COR-L47 (cell line): ENCODE results near the gene ANXA2.
A peak's percentile ranks its signal among the peaks of the same experiment; 100 is the strongest.

Source experiments
- DNase-seq: peaks from one replicate; lab custom pipeline; 2025; lab: John Stamatoyannopoulos, UW

Gene ANXA2

DNA sequence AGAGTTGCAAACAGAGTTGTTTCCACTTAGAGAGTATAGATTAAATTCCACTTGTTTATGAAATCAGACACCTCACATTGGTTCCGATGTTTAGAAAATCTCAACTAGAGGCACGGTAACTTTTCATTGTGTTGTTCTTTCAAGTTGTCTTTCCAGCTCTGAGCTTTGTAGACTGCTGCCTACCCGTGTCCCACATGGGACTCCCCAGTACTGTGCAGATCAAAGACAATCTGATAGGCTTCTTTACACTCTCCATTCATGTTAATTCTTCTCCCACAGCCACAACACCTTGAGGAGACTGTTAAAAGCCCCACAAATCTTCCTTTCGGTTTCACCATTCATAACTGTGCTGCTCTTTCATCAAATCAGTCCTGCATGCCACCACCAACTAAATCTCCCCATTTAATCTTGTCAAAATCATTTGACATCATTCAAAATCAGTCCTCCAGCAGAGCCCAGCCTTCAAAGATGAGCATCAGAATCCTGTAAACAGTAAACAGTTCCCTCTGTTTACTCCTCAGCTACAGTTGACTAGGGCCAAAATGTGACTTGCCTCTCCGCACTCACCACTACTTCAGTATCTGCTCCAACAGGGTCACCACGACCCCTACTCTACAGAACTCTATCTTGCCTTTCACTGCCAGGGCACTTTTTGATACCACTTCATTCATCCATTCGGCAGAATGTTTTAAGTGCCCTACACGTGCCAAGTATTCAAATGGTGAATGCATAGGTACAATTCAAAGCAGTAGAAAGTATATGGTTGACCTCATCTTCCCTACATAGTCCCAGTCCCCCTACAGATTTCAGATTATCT, 8.3 kb downstream of the ANXA2 start:
- no peak for DNase-seq

DNA sequence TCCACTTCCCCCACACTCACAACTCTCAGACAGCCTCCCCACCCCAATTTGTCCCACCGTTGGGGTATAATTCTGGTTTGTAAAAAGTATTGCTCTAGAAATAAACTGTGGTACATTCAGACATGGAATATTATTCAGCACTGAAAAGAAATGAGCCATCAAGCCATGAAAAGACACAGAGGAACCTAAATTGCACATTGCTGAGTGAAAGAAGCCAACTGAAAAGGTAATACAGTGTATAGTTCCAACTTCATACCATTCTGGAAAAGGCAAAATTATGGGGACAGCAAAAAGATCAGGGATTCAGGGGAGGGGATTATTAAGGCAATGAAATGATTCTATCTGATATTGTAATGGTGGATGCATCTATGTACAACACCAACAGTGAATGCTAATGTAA, 10.5 kb downstream of the ANXA2 start:
- DNase-seq, result no peak

DNA sequence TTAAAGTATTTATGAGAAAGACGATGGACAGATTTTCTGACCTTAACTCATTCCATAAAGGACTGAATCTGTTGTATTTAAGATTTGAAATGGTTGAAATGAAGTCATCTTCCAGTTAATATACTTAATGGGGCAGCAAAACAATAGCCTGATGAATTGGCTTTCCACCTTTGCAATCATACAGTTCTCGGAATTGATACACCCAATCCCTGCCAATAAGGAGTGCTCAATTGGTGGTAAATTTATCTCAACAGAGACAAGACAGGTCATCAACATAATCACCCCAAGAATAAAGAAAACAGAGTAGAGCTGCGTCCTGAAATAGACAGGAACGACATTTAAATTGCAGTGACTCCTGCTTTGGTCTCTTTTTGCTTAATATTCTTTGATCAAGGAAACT, 11.2 kb downstream of the ANXA2 start:
- no peak for DNase-seq

DNA sequence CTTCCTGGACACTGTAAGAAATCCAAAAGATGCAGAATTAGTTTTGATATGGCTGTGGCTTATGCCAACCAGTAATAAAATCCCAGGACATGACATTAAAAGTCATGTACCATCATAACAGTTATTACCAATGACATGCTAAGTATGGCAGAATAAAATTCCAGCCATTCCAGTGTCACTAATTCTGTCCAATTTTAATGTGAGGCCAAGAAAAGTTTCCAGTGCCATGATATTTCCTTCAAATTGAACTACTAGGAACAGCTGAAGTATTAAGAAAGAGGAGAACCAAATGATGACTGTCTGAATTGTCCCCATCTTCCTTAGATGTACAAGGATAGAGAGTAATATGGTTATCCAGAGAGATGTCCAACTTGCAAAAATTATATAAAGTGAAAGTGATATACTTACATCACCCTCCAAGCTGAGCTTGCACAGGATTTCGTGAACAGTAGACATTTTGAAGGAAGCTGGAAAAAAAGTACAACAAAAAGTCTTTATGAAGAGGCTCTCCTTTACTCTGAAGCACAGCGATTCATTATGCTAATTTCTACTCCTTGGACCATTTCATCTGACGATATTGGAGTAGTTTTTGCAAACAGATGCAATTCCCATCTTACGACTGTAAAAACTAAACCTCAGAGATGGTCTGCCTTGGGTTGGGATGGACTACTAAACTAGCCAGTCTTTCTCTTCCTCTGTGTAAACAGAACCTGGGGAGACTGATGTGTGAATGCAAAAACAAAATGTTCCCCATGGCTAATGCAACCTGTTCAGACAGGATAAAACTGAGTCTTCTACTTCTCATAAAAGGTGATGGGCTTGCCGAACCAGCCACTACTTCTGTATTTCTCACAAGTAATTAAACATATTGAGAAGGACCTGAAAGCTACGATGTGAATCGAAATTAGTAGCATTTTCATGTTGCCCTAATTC, 11.9 kb downstream of the ANXA2 start:
- no peak for DNase-seq

DNA sequence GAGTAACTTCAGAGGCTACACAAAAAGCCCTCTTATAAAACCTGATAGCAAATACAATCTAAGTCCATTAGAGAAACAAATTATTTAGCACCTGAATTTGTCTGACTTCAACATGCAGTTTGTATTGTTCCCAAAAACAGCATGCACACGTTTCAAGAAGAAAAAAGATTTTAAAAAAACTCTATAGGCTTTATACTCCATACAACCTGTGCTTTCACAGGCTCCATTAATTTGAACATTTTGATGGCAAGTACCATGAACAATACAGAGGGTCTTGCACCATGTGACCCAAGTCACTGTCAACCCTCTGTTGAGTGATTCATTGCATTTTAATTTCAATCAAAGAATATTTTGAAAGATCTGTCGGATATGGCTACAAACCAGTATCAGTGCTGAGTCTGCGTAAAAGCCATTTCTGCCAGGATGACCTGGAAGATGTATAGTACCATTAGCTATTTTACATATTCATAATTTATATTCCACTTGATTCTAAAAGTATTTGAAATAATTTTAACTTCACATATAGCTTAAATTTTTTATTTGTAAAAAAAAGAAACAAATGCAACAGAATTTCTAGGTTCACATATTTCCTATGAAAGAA, 13.2 kb downstream of the ANXA2 start:
- DNase-seq, result no peak

DNA sequence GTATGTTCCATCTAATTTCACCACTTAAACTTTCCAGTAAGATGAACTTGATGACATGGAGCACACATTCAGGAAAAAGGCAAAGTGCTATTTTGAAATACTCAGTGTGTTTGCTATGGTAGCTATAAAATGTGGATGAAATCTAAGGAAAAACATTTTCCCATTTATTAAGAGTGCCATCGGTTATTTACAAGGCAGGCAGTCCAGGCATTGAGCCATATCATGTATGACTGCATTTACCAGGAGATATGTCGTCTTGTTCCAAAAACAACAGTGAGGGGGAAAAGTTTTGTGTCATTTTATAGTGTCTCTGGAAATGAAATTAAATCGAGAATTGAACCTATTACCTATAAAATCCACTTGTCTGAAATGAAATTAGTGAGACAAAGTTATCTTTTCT, 13.7 kb downstream of the ANXA2 start:
- DNase-seq, result no peak

DNA sequence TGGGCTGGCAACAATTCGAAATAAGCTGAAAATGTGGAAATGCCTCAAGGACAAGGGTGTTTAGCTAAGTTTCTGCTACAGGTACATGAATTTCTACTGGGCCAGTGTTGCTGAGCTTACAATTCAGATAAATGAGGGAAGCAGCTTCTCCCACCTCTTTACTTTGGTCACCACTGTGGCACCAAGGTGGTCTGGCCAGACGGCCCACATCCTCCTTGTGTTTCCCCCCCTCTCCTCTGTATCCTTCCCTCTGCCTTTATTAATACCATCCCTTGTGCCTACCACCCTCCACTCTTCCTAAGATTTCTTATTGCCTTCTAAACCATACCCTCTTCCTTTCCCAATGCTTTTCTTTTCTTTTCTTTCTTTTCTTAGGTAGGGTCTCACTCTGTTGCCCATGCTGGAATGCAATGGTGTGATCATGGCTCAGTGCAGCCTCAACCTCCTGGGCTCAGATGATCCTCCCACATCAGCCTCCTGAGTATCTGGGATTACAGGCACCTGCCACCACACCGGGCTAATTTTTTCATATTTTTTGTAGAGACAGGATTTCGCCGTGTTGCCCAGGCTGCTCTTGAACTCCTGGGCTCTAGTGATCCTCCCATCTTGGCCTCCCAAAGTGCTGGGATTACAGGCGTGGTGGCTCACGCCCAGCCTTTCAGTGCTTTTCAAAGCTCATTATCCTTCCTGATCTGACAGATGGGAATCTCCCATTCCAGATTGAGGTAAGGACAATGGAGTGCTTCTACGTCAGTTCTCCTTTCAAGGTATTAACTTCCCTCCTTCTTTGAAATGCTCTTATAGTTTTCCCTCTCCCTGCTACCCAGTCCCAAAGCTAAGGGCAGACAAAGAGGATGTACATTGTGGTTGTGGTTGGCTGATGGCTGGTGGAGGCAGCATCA, 14.8 kb downstream of the ANXA2 start:
- DNase-seq, result no peak

DNA sequence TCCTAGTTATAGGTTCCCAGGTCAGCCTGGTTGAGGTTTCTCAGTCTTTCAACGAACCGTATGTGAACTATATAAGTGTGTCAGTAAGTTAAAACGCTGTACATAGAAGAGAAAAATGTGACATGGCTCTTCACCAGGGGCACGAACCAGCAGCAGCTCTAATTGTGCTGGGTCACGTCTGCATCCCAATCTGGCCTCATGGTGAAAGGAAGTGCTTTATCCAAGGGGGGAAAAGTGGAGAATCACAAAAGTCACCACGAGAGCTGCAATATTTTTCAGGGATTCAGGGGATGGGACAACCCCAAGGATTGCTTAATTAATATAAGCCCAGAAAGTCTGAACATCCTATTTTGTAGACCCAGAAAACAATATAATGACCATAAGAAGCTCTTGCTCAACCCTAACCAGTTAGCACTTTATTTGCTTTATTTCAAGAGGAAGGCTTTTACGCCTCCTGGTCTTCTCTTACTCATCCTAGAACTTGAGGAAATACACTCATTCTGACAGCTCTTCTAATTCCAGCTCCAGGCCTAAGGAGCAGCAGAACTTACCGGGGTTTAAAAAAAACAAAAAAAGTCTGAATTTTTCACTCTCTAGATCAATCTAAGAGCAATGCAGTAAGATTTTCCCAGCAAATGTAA, 16.5 kb downstream of the ANXA2 start:
- DNase-seq, result no peak

DNA sequence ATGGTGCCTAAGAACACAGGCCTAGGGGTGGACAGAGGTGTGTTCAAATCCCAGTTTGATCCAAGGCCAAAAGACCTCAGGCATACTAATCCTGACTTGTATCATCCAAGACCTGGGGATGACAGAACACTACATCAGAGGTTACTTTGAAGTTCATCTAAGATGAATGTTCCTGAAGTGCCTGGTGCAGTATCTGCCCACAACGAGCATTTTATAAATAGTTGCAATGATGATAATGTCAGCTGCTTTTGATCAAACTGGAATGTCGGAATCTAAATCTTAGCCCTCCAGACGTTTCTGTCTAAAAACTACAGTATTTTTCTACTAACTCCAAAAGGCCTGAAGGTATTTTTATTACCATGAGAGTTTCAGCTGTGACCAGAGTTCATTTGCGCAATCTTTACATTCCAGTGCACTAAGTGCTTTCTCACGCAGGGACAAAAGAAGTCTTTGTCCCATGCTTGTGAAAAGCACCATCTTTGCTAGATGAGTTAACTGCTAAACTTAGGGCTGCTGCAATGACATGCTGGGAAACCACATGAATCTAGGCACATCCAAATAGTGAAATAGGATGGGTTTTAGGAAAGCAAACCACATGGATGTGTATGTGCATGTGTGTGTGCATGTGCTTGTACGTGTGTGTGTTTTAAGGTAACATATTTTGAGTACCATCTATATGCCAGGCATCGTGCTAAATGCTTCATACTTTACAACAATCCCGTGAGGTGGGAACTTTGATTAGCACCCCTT, 18.1 kb downstream of the ANXA2 start:
- DNase-seq, result no peak

DNA sequence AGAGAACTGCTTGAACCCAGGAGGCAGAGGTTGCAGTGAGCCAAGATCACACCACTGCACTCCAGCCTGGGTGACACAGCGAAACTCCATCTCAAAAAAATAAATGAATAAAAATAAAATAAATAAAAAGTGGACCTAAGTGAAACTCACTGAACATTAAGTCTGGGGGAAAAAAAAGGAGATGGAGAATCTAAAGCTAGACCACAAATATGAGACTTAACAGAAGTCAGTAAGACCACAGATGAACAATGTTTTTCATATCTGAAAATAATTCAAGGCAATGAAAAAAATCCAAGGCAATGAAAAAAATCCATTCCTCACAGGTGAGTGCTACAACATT, 18.6 kb downstream of the ANXA2 start:
- DNase-seq, result no peak

DNA sequence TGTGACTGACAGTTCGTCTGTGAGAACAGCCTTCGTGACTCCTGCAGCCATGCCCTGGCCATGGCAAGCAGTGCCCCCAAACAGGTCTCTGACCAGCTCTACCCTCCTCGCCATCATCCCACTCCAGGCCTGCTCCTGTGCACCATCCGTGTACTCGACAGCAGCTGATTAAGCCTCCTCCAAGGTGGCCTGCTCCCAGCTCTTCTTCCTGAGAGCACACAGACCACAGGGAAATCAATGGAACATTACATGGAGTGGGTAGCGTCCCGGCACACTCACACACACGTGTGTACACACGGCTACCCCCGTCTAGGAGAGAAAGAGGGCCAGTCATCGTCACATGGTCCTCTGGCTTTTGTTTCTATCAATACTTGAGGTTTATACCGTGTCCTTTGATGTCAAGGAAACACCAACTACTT, 21.1 kb downstream of the ANXA2 start:
- DNase-seq, result no peak

DNA sequence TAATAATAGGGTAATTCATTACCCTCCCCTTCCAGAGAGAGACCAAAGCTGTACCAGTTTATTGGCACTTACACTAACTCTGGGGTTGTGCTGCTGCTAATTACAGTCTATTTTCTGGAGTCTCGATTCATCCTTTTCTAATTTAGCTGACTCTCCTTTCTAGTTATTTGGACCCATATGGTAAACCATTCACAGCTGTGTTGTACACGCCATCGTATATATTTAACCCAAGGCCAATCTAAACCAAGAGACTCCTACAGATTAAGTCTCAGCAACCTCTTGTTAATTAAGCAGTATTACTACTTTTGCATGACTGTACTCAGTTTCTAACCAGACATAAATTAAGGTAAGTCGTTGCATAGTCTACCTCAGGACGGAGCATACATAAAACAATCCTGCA, 22.5 kb downstream of the ANXA2 start:
- peak; percentile 25 for DNase-seq

DNA sequence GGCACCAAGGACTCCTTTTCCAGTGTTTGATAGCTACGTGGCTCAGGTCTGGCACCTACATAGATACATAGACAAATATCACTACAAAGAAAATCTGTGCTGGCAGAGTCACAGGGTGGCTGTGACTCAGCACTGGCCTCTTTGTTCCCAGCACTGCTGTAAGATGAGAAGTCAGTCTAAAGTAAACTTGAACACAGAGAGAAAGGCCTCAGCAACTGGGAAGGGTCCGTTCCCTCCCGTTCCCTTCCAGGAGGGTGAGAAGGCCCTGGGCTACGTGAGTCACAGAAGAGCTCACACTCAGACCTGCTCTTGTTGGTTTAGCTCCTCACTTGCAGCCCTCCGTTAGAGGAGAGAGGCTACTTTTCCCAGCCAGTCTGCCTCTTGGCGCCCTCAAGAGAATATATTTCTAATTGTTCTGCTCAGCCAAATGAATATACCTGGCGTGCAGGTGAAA, 23.1 kb downstream of the ANXA2 start:
- DNase-seq, result peak; percentile 83

DNA sequence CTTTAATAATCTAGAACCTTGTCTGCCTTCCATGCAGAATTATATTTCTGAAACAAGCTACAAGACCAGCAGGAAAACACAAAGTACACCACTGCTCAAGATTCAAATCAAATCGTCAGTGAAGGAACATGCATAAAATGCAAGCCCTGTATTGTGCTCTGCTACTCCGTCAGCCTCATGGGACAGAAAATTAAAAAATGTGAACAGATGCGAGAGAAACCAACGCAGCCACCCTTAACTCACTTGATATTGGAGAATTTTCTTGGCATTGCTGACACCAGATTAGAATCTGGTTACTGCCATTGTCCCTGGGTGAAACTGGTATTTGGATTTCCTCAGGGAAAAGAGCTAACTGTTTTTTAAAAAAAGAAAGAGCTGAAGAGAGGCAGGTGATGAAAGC, 23.6 kb downstream of the ANXA2 start:
- DNase-seq, result no peak

DNA sequence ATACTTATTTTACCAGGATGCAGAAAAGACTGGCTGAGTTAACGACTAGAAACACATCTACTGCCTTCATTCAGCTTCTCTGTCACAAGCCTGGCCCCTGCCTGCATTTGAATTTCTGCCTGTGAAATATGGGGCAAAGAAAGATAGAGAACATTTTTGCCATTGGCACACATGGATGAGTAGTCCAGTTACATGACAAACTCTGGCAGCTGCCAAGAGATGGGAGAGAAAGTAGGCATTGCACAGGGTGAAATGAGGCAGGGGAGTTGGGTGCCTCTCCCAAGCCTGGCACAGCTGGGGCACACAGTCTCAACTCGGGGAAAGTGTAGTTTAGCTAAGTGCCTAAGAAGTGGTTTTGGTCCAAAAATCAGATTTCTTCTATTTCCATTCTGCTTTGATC, 24.0 kb downstream of the ANXA2 start:
- no peak for DNase-seq

DNA sequence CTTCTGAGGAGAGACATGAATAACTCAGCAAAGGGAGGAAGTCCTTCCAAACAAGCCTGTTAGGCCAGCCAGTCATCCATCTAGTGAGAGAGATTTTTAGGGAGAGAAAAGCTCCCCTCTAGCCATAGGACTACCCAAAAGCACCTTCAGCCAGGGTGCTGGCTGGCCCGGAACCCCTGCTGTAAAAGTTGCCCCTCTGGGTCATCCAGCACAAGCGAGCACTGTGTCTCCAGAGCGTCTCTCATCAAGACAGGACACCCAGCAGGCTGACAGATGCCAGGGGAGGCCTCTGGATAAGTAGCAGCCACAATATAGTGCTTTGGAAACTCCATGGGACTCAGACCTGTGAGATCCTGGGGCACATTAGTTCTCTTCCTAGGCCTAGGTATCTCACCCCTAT, 24.5 kb downstream of the ANXA2 start:
- no peak for DNase-seq

DNA sequence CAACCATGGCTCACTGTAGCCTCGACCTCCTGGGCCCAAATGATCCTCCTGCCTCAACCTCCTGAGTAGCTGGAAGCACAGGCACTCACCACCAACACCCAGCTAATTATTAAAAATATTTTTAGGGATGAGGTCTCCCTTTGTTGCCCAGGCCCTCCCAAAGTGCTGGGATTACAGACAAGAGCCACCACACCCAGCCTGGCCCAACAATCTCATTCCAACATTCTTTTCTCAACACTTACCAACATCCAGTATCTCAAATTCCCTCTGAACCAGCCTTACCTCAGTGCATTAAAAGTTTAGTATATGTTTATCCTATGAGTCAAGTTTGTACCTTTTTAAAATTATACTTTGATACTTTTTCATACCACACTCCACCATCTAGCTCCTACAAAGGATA, 25.0 kb downstream of the ANXA2 start:
- DNase-seq, result no peak

DNA sequence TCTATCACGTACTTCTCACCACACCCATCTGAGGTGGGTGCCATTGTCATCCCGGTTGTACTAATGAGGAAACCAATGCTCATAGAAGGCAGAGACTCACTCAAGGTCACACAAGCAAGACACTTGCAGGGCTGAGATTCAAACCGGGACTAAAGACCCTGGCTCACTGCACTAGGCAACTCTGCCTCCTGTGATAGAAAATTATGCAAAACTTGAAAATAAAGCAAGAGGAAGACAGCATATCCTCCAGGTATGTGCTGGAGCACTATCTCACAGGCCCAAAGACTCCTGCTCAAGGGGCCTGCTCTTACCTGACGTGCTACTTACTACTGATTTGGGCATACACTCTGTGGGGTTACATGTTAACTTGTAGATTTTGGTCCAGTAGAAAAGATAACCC, 25.6 kb downstream of the ANXA2 start:
- DNase-seq, result no peak

DNA sequence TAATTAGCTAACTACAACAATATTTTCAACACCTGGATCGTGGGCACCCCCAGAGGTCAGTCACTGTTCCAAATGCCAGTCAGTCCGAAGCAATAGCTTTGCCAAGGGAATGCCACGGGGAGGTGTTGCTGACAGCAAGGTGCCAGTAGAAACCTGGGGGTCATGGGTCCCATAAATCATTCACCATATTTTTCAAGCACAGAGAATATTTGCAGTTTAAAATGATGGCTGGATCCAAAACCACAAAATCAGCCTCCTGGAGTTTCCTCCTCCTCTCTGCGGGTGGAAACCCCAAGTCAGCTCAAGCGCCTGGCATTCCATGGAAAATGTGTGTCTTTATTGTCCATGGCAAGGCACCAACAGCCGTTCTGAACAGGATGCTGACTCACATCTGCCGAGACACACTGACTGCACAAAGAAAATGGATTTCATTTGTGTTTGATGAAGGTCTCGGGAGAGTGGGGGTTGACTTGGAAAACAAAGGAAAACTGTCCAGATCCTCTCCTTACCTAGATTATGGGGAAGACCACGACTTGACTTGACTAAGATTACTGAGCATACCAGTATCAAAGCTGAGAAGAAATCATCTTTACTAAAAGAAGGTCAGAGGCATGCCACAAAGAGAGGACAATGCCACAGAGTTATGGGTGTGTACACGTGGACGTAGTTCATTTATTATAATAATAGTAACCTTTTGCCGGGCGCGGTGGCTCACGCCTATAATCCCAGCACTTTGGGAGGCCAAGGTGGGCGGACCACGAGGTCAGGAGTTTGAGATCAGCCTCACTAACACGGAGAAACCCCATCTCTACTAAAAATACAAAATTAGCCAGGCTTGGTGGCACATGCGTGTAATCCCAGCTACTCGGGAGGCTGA, 26.4 kb downstream of the ANXA2 start:
- peak; percentile 76 for DNase-seq

DNA sequence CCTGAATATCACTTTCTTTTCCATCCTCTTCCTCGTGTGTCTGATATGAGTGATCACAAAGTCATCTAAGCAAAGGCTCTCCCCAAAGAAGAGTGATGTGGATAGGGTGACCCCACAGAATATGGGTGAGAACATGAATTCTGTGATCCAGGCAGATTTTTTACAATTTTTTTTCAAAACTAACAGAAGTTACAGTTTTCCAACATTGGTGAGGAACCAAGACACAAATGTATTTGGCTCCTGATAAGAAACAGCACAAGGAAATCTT, 27.0 kb downstream of the ANXA2 start:
- no peak for DNase-seq
